ENCODE data around the gene HDDC3.
"Not testable (repeated sequence)": the region's sequence is repeated elsewhere in the genome, so short reads cannot be mapped to it uniquely, and the experiment has no call there.

Gene HDDC3

GRCh38 chr15:90911302-90911623 is 21.1 kb downstream of the HDDC3 start:
- Histone ChIP-seq H3K36me3 (ENCODE audit: control insufficient read depth, insufficient read depth, low read length) (peaks cover 39% of the 10 kb centered on the region), H3K9me3 (ENCODE audit: control insufficient read depth, low read length) (no peaks in the 10 kb centered on the region), H3K4me3 (ENCODE audit: low read length) (no peak overlapping the region), H3K9ac (ENCODE audit: low read length) (no peak overlapping the region), H3K27me3 (ENCODE audit: control insufficient read depth, insufficient read depth, low read length) (no peaks in the 10 kb centered on the region), H3K4me1 (ENCODE audit: control insufficient read depth, insufficient read depth, low read length) (no peaks in the 10 kb centered on the region)

DNA sequence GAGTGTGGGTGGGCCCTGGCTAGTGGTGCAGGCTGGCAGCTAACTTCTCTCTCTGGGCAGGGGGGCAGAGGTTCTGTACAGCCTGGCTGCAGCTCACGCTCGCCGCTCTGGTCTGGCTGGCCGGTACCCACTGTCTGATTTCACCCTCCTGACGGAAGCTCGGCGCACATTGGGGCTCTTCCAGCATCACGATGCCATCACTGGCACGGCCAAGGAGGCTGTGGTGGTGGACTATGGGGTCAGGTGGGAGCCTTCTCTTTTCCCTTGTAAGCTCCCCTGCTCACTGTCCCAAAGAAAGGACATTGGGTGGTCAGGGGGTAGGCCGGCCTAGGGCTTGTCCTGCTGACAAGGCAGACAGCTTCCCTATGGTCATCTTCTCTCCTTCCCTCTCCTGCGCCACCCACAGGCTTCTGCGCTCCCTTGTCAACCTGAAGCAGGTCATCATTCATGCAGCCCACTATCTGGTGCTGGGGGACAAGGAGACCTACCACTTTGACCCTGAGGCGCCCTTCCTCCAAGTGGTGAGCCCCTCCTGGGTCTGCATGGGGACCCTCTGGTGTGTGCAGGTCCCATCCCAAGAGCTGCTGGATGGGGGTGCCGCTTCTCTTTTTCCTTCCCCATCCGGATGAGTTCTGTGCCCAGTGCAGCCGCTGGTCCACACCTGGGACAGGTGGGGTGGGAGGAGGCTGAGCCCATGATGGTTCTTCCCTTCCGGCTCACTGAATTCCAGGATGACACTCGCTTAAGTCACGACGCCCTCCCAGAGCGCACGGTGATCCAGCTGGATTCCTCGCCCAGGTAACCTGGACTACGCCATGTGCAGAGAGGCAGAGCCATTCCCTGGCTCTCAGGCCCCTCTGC is 21.7 kb downstream of the HDDC3 start:
- H3K9ac ChIP-seq (ENCODE audit: low read length) = no peak overlapping the region
- H3K9me3 ChIP-seq (ENCODE audit: control insufficient read depth, low read length) = no peaks in the 10 kb centered on the region
- H3K4me3 ChIP-seq (ENCODE audit: low read length) = no peak overlapping the region
- no peaks in the 10 kb centered on the region for H3K27me3 ChIP-seq (ENCODE audit: control insufficient read depth, insufficient read depth, low read length)
- peaks cover 45% of the 10 kb centered on the region for H3K36me3 ChIP-seq (ENCODE audit: control insufficient read depth, insufficient read depth, low read length)
- H3K4me1 ChIP-seq (ENCODE audit: control insufficient read depth, insufficient read depth, low read length) = no peaks in the 10 kb centered on the region

- H3K9me3 ChIP-seq (ENCODE audit: control insufficient read depth, low read length) = no peaks in the 10 kb centered on the region
- H3K36me3 ChIP-seq (ENCODE audit: control insufficient read depth, insufficient read depth, low read length) = peaks cover 52% of the 10 kb centered on the region
- no peaks in the 10 kb centered on the region for H3K4me1 ChIP-seq (ENCODE audit: control insufficient read depth, insufficient read depth, low read length)
- H3K9ac ChIP-seq (ENCODE audit: low read length) = no peak overlapping the region
- H3K27me3 ChIP-seq (ENCODE audit: control insufficient read depth, insufficient read depth, low read length) = no peaks in the 10 kb centered on the region
- no peak overlapping the region for H3K4me3 ChIP-seq (ENCODE audit: low read length)
These were observed 22.4 kb downstream of the HDDC3 start for GRCh38 chr15:90909976-90910375.

DNA sequence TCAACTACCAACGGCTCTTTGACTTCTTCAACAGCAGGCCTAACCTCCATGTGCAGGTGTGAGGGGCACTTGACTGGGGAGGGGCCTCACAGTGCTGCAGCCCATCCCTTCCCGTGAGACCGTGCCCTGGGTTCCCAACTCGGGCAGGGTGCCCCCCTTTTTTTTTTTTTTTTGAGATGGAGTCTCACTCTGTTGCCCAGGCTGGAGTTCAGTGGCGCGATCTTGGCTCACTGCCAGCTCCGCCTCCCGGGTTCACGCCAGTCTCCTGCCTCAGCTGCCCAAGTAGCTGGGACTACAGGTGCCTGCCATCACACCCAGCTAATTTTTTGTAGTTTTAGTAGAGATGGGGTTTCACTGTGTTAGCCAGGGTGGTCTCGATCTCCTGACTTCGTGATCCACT is 22.9 kb downstream of the HDDC3 start:
- peaks cover 53% of the 10 kb centered on the region for H3K36me3 ChIP-seq (ENCODE audit: control insufficient read depth, insufficient read depth, low read length)
- H3K4me1 ChIP-seq (ENCODE audit: control insufficient read depth, insufficient read depth, low read length); H3K4me3 ChIP-seq (ENCODE audit: low read length); H3K9ac ChIP-seq (ENCODE audit: low read length); H3K9me3 ChIP-seq (ENCODE audit: control insufficient read depth, low read length); H3K27me3 ChIP-seq (ENCODE audit: control insufficient read depth, insufficient read depth, low read length): not testable (repeated sequence)

DNA sequence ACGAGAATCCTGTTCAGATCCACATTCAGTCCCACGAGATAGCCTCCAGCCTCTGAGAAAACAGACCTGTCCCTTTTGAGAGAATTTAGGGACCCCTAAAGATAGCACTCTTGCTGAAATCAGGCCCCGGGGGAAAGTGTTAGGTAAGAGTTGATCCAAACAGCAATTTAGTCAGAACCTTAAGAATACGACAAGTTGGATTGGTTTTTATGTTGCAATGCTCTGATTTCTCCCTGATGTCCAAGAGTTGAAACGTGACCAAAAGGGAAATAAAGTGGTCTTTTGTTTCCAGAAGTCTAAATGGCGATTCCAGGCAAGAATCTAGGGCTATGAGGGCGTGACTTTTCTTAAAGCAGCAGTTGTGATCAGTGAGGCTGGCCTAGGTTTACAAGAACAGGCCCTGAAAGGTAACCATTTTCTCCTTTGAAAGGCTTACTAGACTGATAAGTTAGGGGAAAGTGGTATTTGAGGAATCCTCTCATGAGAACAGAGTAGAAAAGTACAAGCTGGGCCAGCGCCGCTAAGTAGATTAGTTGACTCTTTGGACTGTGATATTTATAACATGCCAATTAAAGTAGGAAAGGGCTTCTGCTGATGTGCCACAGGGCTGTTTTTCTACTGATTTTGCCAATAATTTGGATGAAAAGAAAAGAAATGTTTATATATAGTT is 24.4 kb downstream of the HDDC3 start:
- no peak overlapping the region for H3K9ac ChIP-seq (ENCODE audit: low read length)
- H3K4me3 ChIP-seq (ENCODE audit: low read length) = no peak overlapping the region
- H3K36me3 ChIP-seq (ENCODE audit: control insufficient read depth, insufficient read depth, low read length) = peaks cover 51% of the 10 kb centered on the region
- no peaks in the 10 kb centered on the region for H3K27me3 ChIP-seq (ENCODE audit: control insufficient read depth, insufficient read depth, low read length)
- H3K4me1 ChIP-seq (ENCODE audit: control insufficient read depth, insufficient read depth, low read length) = peaks cover 9% of the 10 kb centered on the region
- H3K9me3 ChIP-seq (ENCODE audit: control insufficient read depth, low read length) = no peaks in the 10 kb centered on the region

GRCh38 chr15:90907051-90907660 is 25.2 kb downstream of the HDDC3 start:
- no peak overlapping the region for H3K9ac ChIP-seq (ENCODE audit: low read length)

DNA sequence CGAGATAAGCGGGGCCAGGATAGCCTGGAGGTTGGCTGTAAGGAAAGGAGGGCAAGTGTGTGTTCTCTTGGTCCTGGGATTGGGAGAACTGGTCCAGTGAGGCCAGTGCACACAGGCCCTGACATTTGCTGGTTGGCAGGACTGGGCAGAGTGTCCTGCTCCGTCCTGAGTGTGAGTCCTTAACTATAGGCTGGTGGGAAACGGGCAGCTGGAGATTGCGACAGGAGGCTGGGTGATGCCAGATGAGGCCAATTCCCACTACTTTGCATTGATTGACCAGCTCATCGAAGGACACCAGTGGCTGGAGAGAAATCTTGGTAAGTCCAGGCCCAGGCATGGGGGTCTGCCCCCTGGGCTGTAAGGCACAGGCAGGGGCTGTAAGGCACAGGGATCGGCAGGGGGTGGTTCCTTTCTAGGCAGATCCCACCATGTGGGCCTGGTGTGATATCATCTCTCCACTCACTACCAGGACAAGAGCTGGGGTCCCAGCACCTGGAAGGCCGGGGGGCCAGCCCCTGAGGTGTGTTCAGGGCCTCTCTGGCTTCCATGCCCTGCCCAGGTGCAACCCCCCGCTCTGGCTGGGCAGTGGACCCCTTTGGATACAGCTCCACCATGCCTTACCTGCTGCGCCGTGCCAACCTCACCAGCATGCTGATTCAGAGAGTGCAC is 26.0 kb downstream of the HDDC3 start:
- no peak overlapping the region for H3K9ac ChIP-seq (ENCODE audit: low read length)
- H3K4me3 ChIP-seq (ENCODE audit: low read length) = no peak overlapping the region
- peaks cover 18% of the 10 kb centered on the region for H3K4me1 ChIP-seq (ENCODE audit: control insufficient read depth, insufficient read depth, low read length)
- H3K27me3 ChIP-seq (ENCODE audit: control insufficient read depth, insufficient read depth, low read length) = no peaks in the 10 kb centered on the region
- H3K9me3 ChIP-seq (ENCODE audit: control insufficient read depth, low read length) = no peaks in the 10 kb centered on the region
- peaks cover 36% of the 10 kb centered on the region for H3K36me3 ChIP-seq (ENCODE audit: control insufficient read depth, insufficient read depth, low read length)

More at GRCh38 chr15:90907051-90907660, 25.2 kb downstream of the HDDC3 start:
- Histone ChIP-seq H3K36me3 (ENCODE audit: control insufficient read depth, insufficient read depth, low read length) (peaks cover 44% of the 10 kb centered on the region), H3K9me3 (ENCODE audit: control insufficient read depth, low read length) (no peaks in the 10 kb centered on the region), H3K27me3 (ENCODE audit: control insufficient read depth, insufficient read depth, low read length) (no peaks in the 10 kb centered on the region), H3K4me1 (ENCODE audit: control insufficient read depth, insufficient read depth, low read length) (peaks cover 9% of the 10 kb centered on the region), H3K4me3 (ENCODE audit: low read length) (no peak overlapping the region)

- peaks cover 18% of the 10 kb centered on the region for H3K4me1 ChIP-seq (ENCODE audit: control insufficient read depth, insufficient read depth, low read length)
- no peak overlapping the region for H3K9ac ChIP-seq (ENCODE audit: low read length)
- no peaks in the 10 kb centered on the region for H3K9me3 ChIP-seq (ENCODE audit: control insufficient read depth, low read length)
- no peak overlapping the region for H3K4me3 ChIP-seq (ENCODE audit: low read length)
- H3K27me3 ChIP-seq (ENCODE audit: control insufficient read depth, insufficient read depth, low read length) = no peaks in the 10 kb centered on the region
- H3K36me3 ChIP-seq (ENCODE audit: control insufficient read depth, insufficient read depth, low read length) = peaks cover 29% of the 10 kb centered on the region
These were observed 26.8 kb downstream of the HDDC3 start for GRCh38 chr15:90905306-90906180.

- no peak overlapping the region for H3K4me3 ChIP-seq (ENCODE audit: low read length)
- H3K9me3 ChIP-seq (ENCODE audit: control insufficient read depth, low read length) = no peaks in the 10 kb centered on the region
- peaks cover 22% of the 10 kb centered on the region for H3K36me3 ChIP-seq (ENCODE audit: control insufficient read depth, insufficient read depth, low read length)
- no peak overlapping the region for H3K9ac ChIP-seq (ENCODE audit: low read length)
- H3K27me3 ChIP-seq (ENCODE audit: control insufficient read depth, insufficient read depth, low read length) = no peaks in the 10 kb centered on the region
- H3K4me1 ChIP-seq (ENCODE audit: control insufficient read depth, insufficient read depth, low read length) = peaks cover 18% of the 10 kb centered on the region
These were observed 27.6 kb downstream of the HDDC3 start for GRCh38 chr15:90904746-90905145.

DNA sequence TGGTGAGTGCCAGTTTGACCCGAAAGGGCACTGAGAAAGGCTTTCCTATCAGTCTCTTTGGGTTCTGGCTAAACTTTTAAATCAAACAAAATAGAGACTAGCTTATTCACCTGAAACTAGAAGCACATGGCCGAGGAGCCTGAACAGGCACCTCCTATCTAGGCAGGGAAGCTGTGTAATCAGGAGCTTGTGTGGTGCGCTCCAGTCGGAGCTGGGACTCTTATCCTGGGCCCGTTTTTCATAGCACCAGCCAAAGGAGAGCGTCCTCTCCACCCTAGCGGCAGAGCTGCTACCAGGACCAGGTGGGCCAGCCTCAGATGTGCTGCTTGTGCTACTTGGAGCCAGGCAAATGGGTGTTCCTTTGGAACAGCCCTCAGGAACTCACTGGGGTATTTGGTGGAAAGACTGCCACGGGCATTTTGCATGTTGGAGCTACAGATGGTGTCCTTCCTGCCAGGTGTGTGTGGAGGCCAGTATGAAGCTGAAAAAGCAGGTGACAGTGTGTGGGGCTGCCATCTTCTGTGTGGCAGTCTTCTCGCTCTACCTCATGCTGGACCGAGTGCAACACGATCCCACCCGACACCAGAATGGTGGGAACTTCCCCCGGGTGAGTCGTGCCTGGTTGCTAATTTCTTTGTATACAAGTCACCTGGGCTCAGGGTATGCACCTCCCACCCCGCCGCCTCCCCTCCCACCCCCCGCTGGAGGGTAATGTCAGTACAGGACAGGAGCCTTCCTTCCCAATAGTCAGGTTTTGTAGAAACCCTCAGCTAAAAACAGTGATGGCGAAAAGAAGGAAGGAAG is 28.4 kb downstream of the HDDC3 start:
- peaks cover 22% of the 10 kb centered on the region for H3K36me3 ChIP-seq (ENCODE audit: control insufficient read depth, insufficient read depth, low read length)
- H3K4me1 ChIP-seq (ENCODE audit: control insufficient read depth, insufficient read depth, low read length) = peaks cover 18% of the 10 kb centered on the region
- H3K27me3 ChIP-seq (ENCODE audit: control insufficient read depth, insufficient read depth, low read length) = no peaks in the 10 kb centered on the region
- H3K4me3 ChIP-seq (ENCODE audit: low read length) = peak overlapping the region; percentile 37
- H3K9ac ChIP-seq (ENCODE audit: low read length) = peak overlapping the region; percentile 79
- no peaks in the 10 kb centered on the region for H3K9me3 ChIP-seq (ENCODE audit: control insufficient read depth, low read length)
